Activated T-cell treated with anti-CD3 and anti-CD28 coated beads for 4 hours (primary cell): ENCODE measurements around the gene TSPAN9.

ENCODE experiments used
- DNase-seq: peaks from one replicate; pipeline ENCODE4 v3.0.0-alpha.2; 2020

Gene TSPAN9

GRCh38 chr12:3230758-3231375, 153.7 kb downstream of the TSPAN9 start:
- no peak for DNase-seq

- no peak for DNase-seq
Measured at GRCh38 chr12:3231399-3231876, 154.3 kb downstream of the TSPAN9 start.

GRCh38 chr12:3233797-3234196, 156.6 kb downstream of the TSPAN9 start:
- no peak for DNase-seq

- DNase-seq, result no peak
Measured at GRCh38 chr12:3236345-3237187, 159.4 kb downstream of the TSPAN9 start.

- DNase-seq, result no peak
Measured at GRCh38 chr12:3238196-3238595, 161.0 kb downstream of the TSPAN9 start.

- DNase-seq, result no peak
Measured at GRCh38 chr12:3241621-3242020, 164.4 kb downstream of the TSPAN9 start.

GRCh38 chr12:3242199-3242863, 165.2 kb downstream of the TSPAN9 start:
- no peak for DNase-seq

- no peak for DNase-seq
Measured at GRCh38 chr12:3243376-3244084, 166.4 kb downstream of the TSPAN9 start.

- DNase-seq, result no peak
Measured at GRCh38 chr12:3244219-3244750, 167.1 kb downstream of the TSPAN9 start.

- DNase-seq, result no peak
Measured at GRCh38 chr12:3246253-3246652, 169.1 kb downstream of the TSPAN9 start.

GRCh38 chr12:3247077-3247476, 169.9 kb downstream of the TSPAN9 start:
- no peak for DNase-seq

GRCh38 chr12:3247629-3248161, 170.5 kb downstream of the TSPAN9 start:
- DNase-seq, result no peak

- no peak for DNase-seq
Measured at GRCh38 chr12:3249081-3249800, 172.1 kb downstream of the TSPAN9 start.

GRCh38 chr12:3250034-3250433, 172.9 kb downstream of the TSPAN9 start:
- DNase-seq, result no peak

GRCh38 chr12:3250576-3250975, 173.4 kb downstream of the TSPAN9 start:
- DNase-seq, result no peak

GRCh38 chr12:3251067-3251466, 173.9 kb downstream of the TSPAN9 start:
- no peak for DNase-seq

GRCh38 chr12:3251691-3252090, 174.5 kb downstream of the TSPAN9 start:
- DNase-seq, result no peak

GRCh38 chr12:3252450-3252891, 175.3 kb downstream of the TSPAN9 start:
- DNase-seq, result no peak

GRCh38 chr12:3253682-3254275, 176.6 kb downstream of the TSPAN9 start:
- no peak for DNase-seq

GRCh38 chr12:3255057-3255456, 177.9 kb downstream of the TSPAN9 start:
- no peak for DNase-seq

GRCh38 chr12:3256103-3256631, 179.0 kb downstream of the TSPAN9 start:
- DNase-seq, result no peak
